AG08396 (cell line): ENCODE data around the gene KCNIP3.
"Not testable (repeated sequence)": the region's sequence is repeated elsewhere in the genome, so short reads cannot be mapped to it uniquely, and the experiment has no call there.

Experiments
- DNase-seq: peaks from one replicate; pipeline ENCODE4 v3.0.0; 2012; ENCODE audit warnings: low spot score, mixed read lengths

Gene KCNIP3

GRCh38 chr2:95383635-95384027 is 86.5 kb downstream of the KCNIP3 start:
- no peak for DNase-seq

- DNase-seq, result no peak
Measured at GRCh38 chr2:95384854-95385569, 87.9 kb downstream of the KCNIP3 start.

- no peak for DNase-seq
Measured at GRCh38 chr2:95385570-95385984, 88.4 kb downstream of the KCNIP3 start.

- DNase-seq, result no peak
Measured at GRCh38 chr2:95386031-95386430, 88.9 kb downstream of the KCNIP3 start.

GRCh38 chr2:95387358-95387757 is 90.2 kb downstream of the KCNIP3 start:
- DNase-seq, result no peak

GRCh38 chr2:95388091-95388692 is 91.0 kb downstream of the KCNIP3 start:
- no peak for DNase-seq

- no peak for DNase-seq
Measured at GRCh38 chr2:95388856-95389244, 91.7 kb downstream of the KCNIP3 start.

- peak; percentile 88 for DNase-seq
Measured at GRCh38 chr2:95389245-95390119, 92.3 kb downstream of the KCNIP3 start.

GRCh38 chr2:95390272-95390880 is 93.2 kb downstream of the KCNIP3 start:
- no peak for DNase-seq

- no peak for DNase-seq
Measured at GRCh38 chr2:95390881-95391321, 93.8 kb downstream of the KCNIP3 start.

GRCh38 chr2:95391641-95392310 is 94.6 kb downstream of the KCNIP3 start:
- no peak for DNase-seq

GRCh38 chr2:95392320-95392719 is 95.2 kb downstream of the KCNIP3 start:
- DNase-seq, result no peak

- no peak for DNase-seq
Measured at GRCh38 chr2:95392730-95393455, 95.7 kb downstream of the KCNIP3 start.

- no peak for DNase-seq
Measured at GRCh38 chr2:95393901-95394300, 96.8 kb downstream of the KCNIP3 start.

- DNase-seq, result no peak
Measured at GRCh38 chr2:95399061-95399460, 101.9 kb downstream of the KCNIP3 start.

GRCh38 chr2:95401480-95401879 is 104.3 kb downstream of the KCNIP3 start:
- DNase-seq, result no peak

- not testable (repeated sequence) for DNase-seq
Measured at GRCh38 chr2:95402004-95402369, 104.8 kb downstream of the KCNIP3 start.

- peak; percentile 97 for DNase-seq
Measured at GRCh38 chr2:95402370-95403203, 105.4 kb downstream of the KCNIP3 start, which contains the start of gene FAHD2A. Gene FAHD2A, plus strand, starts transcription at chr2:95402708. Its CDS starts 2,851 bp downstream, at chr2:95405559.

GRCh38 chr2:95403204-95403721 is 106.1 kb downstream of the KCNIP3 start:
- not testable (repeated sequence) for DNase-seq

GRCh38 chr2:95403824-95404223 is 106.7 kb downstream of the KCNIP3 start:
- not testable (repeated sequence) for DNase-seq
